Ecto neural progenitor cell (in vitro differentiated cells): Measurements from ENCODE around the gene PARVB.
"Not testable (repeated sequence)": the region's sequence is repeated elsewhere in the genome, so short reads cannot be mapped to it uniquely, and the experiment has no call there.

Source experiments
- DNase-seq: peaks from one replicate; pipeline ENCODE4 v3.0.0-alpha.2; 2018; ENCODE audit warnings: low spot score

Gene PARVB

DNA sequence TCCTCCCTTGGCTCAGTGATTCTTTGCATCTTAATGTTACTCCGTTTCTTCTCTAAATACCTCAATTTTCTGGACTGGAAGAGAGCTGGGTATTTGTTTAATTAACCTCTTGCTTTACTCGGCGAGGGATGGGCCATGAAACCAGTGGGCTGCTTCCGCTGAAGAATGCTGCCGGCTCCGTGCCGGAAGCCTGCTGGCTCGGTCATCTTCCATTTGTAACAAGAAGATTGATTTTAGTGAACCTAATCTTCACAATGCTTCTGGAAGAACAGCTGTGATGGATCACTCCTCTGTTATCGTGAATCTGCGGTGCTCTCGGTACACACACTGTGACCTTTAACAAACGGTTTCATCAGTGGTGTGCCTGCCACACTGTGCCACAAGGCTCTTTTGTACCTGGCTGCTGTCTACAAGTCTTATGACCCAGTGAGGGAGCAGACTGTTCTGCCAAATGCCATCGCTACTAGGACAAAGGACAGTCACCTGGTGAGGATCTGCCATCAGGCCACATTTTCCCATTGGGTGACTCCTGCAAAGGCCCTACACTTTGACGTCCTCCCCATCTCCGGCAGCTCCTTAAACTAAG, 25.3 kb upstream of the PARVB start:
- DNase-seq, result no peak

GRCh38 chr22:43999378-43999777, 24.7 kb upstream of the PARVB start:
- DNase-seq, result no peak

GRCh38 chr22:44000123-44000522, 24.0 kb upstream of the PARVB start:
- no peak for DNase-seq

DNA sequence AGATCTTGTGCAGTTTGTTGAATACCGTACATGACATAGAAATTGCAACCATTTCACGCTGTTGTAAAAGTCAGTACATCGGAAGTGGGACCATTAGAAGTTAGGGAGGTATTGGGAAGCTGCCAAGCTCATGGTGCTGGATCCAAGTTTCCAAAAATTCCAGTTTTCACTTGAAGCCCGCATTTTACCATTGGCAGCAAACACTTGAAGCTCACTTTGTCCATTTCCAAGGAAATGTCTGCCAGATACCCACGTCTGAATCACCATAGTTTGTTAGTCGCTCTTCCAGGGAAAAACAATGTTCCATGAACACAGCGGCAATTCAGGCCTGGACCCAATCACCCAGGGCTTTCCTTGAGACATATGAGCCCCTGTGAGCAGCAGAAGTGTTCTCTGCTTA, 22.6 kb upstream of the PARVB start:
- no peak for DNase-seq

DNA sequence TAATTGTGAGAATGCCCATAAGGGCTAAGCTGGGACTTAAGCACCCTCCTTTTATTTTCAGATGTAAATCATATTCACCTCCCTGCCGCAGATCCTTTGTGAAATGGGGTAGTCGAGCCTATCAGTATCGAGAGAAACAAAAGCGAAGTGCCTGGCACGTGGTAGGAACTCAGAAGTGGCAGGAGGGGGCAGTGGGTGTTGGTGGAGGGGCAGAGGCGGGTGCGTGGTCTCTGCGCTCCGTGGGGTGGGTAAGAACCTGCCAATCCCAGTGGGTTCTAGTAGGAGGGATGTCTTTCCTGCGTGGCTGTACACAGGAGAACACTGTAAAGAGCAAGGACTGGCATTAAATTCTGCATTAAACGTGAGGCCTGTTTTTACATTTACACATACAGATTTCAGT, 21.8 kb upstream of the PARVB start:
- DNase-seq, result no peak

DNA sequence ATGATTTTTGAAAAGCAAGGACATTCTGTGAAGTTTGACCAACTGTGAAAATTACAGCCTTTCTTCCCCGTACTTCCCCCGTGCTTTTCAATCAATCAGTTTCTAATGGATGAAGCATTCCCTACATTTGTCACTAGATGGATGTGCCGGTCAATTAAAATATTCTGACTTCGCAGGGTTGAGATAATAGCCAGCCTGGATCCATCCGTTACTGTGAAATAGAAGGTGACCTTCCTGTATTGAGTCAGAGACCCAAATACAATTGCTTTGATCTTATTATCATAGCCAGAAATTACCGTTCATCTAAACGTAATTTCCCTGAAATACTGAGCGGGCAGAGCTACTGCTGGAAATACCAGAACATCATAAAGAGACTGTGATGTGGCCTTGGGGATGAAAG, 21.1 kb upstream of the PARVB start:
- no peak for DNase-seq

DNA sequence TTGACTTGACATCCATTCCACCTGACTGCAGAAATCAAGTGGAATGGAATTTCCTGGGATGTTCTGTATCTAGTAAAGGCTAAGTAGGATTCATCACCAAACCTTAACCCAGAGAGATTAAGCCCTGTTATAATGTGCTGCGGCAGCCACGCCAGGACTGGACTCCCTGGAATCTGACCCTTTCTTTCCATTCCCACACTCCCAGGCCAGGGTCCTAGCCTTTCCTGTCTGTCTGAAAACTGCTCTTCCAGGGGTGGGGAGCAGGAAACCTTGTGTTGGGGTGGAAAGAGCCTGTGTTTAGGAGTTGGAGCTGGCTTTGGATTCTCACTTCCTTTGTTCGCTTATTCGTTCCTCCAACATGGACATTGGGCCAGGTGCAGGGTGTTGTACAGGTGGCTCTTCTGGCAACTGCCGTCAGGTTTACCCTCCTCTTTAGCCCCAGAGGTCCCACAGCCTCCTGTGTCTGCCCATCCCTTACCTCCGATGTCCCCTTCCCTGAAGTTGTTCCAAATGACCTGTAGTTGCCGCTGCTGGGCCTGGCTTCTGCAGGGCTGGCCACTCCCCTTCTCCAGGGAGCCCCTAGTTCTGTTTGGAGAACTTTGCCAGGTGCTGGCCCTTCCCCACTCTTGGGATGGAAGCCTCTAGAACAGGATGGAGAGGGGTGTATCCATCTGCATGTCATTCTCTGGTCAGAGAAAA, 20.5 kb upstream of the PARVB start:
- no peak for DNase-seq

- DNase-seq, result no peak
Observed at GRCh38 chr22:44004104-44004460, 20.0 kb upstream of the PARVB start.

DNA sequence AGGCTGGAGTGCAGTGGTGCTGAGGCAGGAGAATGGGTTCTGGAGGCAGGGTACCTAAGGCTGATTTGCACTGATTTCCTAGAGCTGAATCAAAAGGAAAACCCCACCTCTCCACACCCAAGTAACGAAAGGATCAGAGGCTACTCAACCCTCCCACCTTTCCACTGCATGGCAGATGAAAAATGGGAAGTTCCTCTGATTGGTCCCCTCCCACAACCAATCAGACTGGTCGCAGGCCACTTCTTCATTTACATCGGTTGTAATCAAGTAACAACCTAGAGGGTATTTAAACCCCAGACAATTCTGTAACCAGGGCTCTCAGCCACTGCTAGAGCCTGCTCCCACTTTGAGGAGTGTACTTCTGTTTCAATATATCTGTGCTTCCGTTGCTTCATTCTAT, 18.6 kb upstream of the PARVB start:
- DNase-seq, result no peak

DNA sequence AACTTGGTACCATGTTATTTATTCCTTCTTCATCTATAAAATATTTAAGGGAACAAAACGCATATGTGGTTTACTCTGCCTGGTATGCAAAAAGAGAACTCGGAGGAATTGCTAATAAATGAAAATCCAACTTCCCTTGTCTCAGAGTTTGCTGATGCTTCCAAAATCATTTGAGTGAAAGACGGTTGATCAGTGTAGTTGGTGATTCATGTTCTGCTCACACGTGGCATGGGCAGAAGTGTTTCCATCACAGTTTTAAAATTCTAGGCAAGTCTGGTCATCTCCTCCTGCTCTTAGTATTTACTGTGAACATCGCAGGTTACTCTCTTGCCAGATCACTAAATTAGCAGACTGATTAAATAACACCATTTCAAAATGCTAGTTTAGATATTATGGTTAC, 11.9 kb upstream of the PARVB start:
- DNase-seq, result no peak

GRCh38 chr22:44012591-44012990, 11.5 kb upstream of the PARVB start:
- DNase-seq, result no peak

DNA sequence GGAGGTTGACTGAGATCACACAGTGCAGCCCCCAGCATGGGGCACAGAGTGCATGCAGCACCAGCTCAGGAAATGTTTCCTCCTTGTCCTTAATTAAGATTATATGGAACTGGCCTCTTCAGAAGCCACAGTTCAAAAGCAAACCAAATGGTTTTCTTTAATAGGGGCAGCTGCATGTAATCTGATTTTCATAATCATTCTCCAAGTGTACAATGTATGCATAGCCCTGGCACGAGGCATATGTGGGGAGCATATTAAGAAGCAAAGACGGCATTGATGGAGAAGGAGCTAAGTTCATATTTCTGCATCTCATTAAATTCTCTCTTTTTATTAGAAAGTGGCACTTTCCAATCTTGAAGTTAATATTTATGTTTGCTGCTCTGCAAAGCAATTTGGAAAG, 9.9 kb upstream of the PARVB start:
- DNase-seq, result no peak

DNA sequence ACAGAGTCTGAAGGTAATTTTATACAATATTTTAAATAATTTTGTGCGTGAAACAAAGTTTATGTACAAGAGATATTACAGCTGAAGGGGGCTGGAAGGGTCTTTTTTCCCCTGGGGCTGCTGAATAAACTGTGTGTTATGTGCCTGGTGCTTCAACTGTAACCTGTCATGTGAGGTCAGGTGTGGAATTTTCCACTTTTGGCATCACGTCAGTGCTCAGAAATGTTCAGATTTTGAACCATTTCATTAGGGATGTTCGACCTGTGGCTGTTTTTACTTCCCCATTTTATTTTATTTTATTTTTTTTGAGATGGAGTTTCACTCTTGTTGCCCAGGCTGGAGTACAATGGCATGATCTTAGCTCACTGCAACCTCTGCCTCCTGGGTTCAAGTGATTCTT, 7.5 kb upstream of the PARVB start:
- DNase-seq, result not testable (repeated sequence)

DNA sequence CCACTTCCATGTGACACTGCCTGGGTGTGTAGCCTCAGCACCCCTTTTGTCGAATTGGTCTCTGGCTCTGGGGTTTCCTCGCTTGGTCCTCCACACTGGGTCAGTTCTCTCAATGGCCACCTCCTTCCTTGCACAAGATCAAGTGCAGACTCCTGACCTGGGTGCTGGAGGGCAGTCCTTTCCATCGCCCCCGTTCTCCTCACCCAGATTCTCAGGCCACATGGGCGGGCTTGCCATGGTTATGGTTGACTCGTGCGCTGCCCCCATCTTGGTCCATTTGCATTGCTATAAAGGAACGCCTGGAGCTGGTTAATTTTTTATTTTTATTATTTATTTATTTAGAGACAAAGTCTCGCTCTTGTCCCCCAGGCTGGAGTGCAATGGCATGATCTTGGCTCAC, 5.5 kb upstream of the PARVB start:
- no peak for DNase-seq

GRCh38 chr22:44019416-44019815, 4.7 kb upstream of the PARVB start:
- DNase-seq, result no peak

DNA sequence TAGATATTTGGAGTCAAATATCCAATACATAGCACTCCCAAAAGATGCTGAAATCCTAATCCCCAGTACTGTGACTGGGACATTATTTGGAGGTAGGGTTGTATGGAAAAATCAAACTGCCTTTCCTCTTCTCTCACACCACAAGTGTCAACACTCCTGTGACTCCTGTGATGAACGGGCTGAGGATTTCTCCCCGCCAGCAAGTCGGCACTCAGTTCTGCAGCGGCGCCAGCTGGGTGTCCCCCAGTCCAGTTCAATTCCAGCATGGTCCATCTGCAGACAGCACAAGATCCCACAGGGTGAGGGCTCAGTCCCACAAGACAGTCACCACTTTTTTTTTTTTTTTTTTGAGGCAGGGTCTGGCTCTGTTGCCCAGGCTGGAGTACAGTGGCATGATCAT, 4.3 kb upstream of the PARVB start:
- no peak for DNase-seq

DNA sequence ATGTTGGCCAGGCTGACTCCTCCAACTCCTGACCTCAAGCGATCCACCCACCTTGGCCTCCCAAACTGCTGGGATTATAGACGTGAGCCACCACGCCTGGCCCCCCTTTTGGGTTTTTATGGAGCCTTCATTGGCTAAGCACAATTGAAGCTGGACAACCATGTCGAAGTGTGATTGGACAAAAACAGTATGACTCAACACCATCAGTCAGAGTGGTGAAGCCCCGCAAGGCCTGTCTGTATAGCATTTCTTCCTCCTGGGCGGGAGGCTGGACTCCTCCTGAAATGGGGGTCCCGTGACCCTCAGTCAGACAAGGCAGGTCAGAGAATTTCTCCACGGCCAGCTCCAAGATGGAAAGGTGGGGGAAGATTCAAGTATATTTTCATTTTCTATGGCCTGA, 3.1 kb upstream of the PARVB start:
- DNase-seq, result no peak

- peak; percentile 68 for DNase-seq
Observed at GRCh38 chr22:44023404-44024287, 456 bp upstream of the PARVB start.

- no peak for DNase-seq
Observed at GRCh38 chr22:44025171-44026065, 1.3 kb downstream of the PARVB start.

GRCh38 chr22:44026066-44026629, 2.0 kb downstream of the PARVB start:
- no peak for DNase-seq

DNA sequence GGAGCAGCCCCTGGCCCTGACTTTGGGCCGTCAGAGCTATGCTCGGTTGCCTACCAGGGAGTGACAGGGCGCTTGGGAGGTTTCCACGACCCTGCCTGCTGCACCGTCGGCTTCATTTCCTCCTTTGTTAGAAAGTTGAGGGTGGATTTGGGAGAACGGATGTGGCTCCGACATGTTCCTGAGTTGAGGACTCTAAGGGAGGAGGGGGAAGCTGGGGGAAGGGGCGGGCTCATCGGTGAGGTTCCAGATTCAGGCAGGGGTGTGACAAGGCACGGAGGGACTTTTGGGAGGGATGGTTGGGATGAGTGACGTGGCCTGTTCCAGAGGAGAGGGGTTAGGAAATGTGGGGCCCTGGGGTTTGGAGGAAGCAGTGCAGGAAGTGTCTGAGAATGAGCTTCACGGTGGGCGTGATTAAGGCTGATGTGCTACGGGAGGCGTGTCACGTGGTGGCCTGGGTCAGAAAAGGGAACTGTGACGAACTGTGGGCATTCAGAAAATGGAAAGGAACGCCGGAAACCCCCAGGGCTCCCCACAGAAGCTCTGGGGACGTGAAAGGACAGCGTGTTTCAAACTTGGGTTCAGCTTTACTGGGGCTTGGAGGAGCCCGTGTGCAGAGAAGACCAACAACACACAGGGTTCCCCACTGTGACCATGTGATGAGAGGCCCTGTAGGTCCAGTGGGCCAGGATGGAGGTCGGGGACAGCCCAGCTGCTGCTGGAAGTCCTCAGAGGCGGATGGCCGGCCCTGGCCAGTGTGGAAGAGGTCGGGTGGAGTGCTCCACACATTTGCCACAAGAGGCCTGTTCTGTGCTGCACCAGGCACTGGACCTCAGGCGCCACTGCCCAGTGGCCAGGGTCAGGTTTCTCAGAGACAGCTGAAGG, 2.8 kb downstream of the PARVB start:
- no peak for DNase-seq
